SK-N-SH (cell line): Measurements from ENCODE around the gene NCLN. TPM values are rescaled to one million over a fixed set of nuclear protein-coding genes. Genes with fewer than 3 reads are reported as not detected.

ENCODE experiments used
- CTCF ChIA-PET: fragments of 300-600, 350-600 bp; formaldehyde crosslinking; extraction: SDS; loops from one replicate; lab custom pipeline; 2021; lab: Yijun Ruan, JAX
- POLR2A ChIA-PET: fragments of 350-600 bp; sonication (Branson Sonifier 250); formaldehyde crosslinking; extraction: SDS; loops from one replicate; lab custom pipeline; 2020; ENCODE audit warnings: antibody characterized with exemption, inconsistent platforms; lab: Yijun Ruan, JAX
- DNase-seq: peaks from one replicate; pipeline ENCODE4 v3.0.0; 2012
- H2AFZ ChIP-seq: fragments of 200-600 bp; sonication (generic); 2 replicates; pipeline ENCODE4 v1.8.1; 2016; ENCODE audit warnings: antibody characterized with exemption, mild to moderate bottlenecking, low read depth
- H3F3A ChIP-seq: fragments of 200-600 bp; sonication (generic); replicated peaks from 2 replicates; pipeline ENCODE3; 2016; ENCODE audit warnings: antibody characterized with exemption, mild to moderate bottlenecking; ENCODE audit not compliant: insufficient read depth
- H3K27ac ChIP-seq, 2 experiments: fragments of 200-500 bp in 1 of 2; fragments of 200-600 bp in 1 of 2; sonication (Bioruptor generic) in 1 of 2; sonication (generic), shearing (Covaris generic) in 1 of 2; 2 replicates each; pipeline versions ENCODE4 v1.5.1 to v1.6.1; 2014 to 2016; ENCODE audit warnings: low read depth in 2 of 2, inconsistent platforms in 1 of 2, low read length in 1 of 2, mild to moderate bottlenecking in 1 of 2, mixed read lengths in 1 of 2
- H3K27me3 ChIP-seq: fragments of 200-600 bp; sonication (generic), shearing (Covaris generic); 2 replicates; pipeline ENCODE4 v1.6.1; 2016; ENCODE audit warnings: mixed run types; ENCODE audit not compliant: insufficient read depth
- H3K36me3 ChIP-seq, 2 experiments: fragments of 200-500 bp in 1 of 2; fragments of 200-600 bp in 1 of 2; sonication (Bioruptor generic) in 1 of 2; sonication (generic) in 1 of 2; replicated peaks in 1 of 2; 2 replicates each; pipeline versions ENCODE3 to v1.5.1; 2014 to 2016; ENCODE audit warnings: low read length in 1 of 2, mild to moderate bottlenecking in 1 of 2; ENCODE audit not compliant: insufficient read depth in 2 of 2, control insufficient read depth in 1 of 2
- H3K4me1 ChIP-seq, 2 experiments: fragments of 200-500 bp in 1 of 2; fragments of 200-600 bp in 1 of 2; sonication (Bioruptor generic) in 1 of 2; sonication (generic), shearing (Covaris generic) in 1 of 2; 2 replicates each; pipeline versions ENCODE4 v1.5.1 to v1.6.1; 2014 to 2016; ENCODE audit warnings: low read depth in 1 of 2, low read length in 1 of 2, mixed run types in 1 of 2; ENCODE audit not compliant: insufficient read depth in 2 of 2, control insufficient read depth in 1 of 2
- H3K4me2 ChIP-seq: fragments of 200-600 bp; sonication (generic), shearing (Covaris generic); 2 replicates; pipeline ENCODE4 v1.6.1; 2017; ENCODE audit warnings: mixed run types
- H3K4me3 ChIP-seq, 2 experiments: fragments of 200-500 bp in 1 of 2; fragments of 200-600 bp in 1 of 2; sonication (Bioruptor generic) in 1 of 2; sonication (generic), shearing (Covaris generic) in 1 of 2; 2 replicates each; pipeline versions ENCODE4 v1.5.1 to v1.8.1; 2014 to 2016; ENCODE audit warnings: low read depth in 2 of 2, inconsistent platforms in 1 of 2, low read length in 1 of 2, mild to moderate bottlenecking in 1 of 2, mixed read lengths in 1 of 2, moderate library complexity in 1 of 2
- H3K79me2 ChIP-seq: fragments of 200-600 bp; sonication (generic); 2 replicates; pipeline ENCODE4 v1.8.1; 2017; ENCODE audit warnings: mild to moderate bottlenecking; ENCODE audit not compliant: insufficient read depth
- H3K9ac ChIP-seq: fragments of 200-600 bp; sonication (generic); 2 replicates; pipeline ENCODE4 v1.6.1; 2017; ENCODE audit warnings: mixed run types
- H3K9me2 ChIP-seq: fragments of 200-600 bp; sonication (generic); 2 replicates; pipeline ENCODE4 v1.6.1; 2017; ENCODE audit warnings: mixed run types
- H3K9me3 ChIP-seq: fragments of 200-600 bp; sonication (generic); 2 replicates; pipeline ENCODE4 v1.6.1; 2017; ENCODE audit warnings: mixed run types, mild to moderate bottlenecking, moderate library complexity
- H4K20me1 ChIP-seq: fragments of 200-600 bp; sonication (generic); 2 replicates; pipeline ENCODE4 v1.6.1; 2017; ENCODE audit warnings: mild to moderate bottlenecking, mixed run types; ENCODE audit not compliant: insufficient read depth
- EP300 ChIP-seq, 2 experiments: IDR thresholded peaks; 2 replicates each; pipeline versions ENCODE4 v1.4.0 to v1.6.1; 2012; ENCODE audit warnings: borderline replicate concordance in 1 of 2, low read depth in 1 of 2, low read length in 1 of 2
- FOSL2 ChIP-seq: IDR thresholded peaks from 2 replicates; pipeline ENCODE4 v1.4.0; 2012; ENCODE audit warnings: low read depth, mild to moderate bottlenecking, moderate library complexity, borderline replicate concordance
- FOXJ3 ChIP-seq: sonication (generic); formaldehyde crosslinking; IDR thresholded peaks from 2 replicates; pipeline ENCODE4 v1.5.1; 2020; ENCODE audit warnings: mild to moderate bottlenecking, missing genetic modification reagents
- FOXM1 ChIP-seq: IDR thresholded peaks from 2 replicates; pipeline ENCODE4 v1.4.0; 2012; ENCODE audit warnings: low read depth, mild to moderate bottlenecking
- GABPA ChIP-seq: IDR thresholded peaks from 2 replicates; pipeline ENCODE4 v1.4.0; 2012; ENCODE audit warnings: low read depth, mild to moderate bottlenecking
- MXI1 ChIP-seq: IDR thresholded peaks from 2 replicates; pipeline ENCODE4 v1.6.1; 2012; ENCODE audit warnings: mild to moderate bottlenecking, low read depth, low read length, improper control_type of control experiment
- RAD21 ChIP-seq: IDR thresholded peaks from 2 replicates; pipeline ENCODE4 v1.6.1; 2012; ENCODE audit warnings: mild to moderate bottlenecking, low read length
- TCF12 ChIP-seq: IDR thresholded peaks from 2 replicates; pipeline ENCODE4 v1.4.0; 2012
- YY1 ChIP-seq: IDR thresholded peaks from 2 replicates; pipeline ENCODE4 v1.4.0; 2012; ENCODE audit warnings: low read depth, mild to moderate bottlenecking
- WGBS: methylation state at CpG from one replicate; pipeline ENCODE4 v1.1.6; 2017; ENCODE audit warnings: low lambda C conversion rate; 5-methylcytosine and 5-hydroxymethylcytosine counted together
- polyA plus RNA-seq, 3 experiments: library from polyadenylated mRNA; depleted of rRNA; stranded (reverse); fragments of >200 nt; gene quantifications; 2 replicates each; pipeline ENCODE4 v1.2.3, GENCODE V29; 2012
- TF ChIP-seq, protein P1 (sequence below): IDR thresholded peaks from 2 replicates; pipeline ENCODE4; 2012
- TF ChIP-seq, protein P2 (sequence below): fragments of 200-600 bp; sonication (generic); IDR thresholded peaks from 2 replicates; pipeline ENCODE4 v1.6.1; 2017; ENCODE audit warnings: antibody characterized with exemption, mild to moderate bottlenecking, moderate library complexity
- TF ChIP-seq, protein P3 (sequence below): IDR thresholded peaks from 2 replicates; pipeline ENCODE4 v1.6.1; 2012; ENCODE audit warnings: mild to moderate bottlenecking, low read depth, low read length, moderate library complexity
- TF ChIP-seq, protein P4 (sequence below): fragments of 150-350 bp; IDR thresholded peaks from 2 replicates; pipeline ENCODE4 v1.6.1; 2017; ENCODE audit warnings: antibody characterized with exemption, low read length, low read depth, borderline replicate concordance
- TF ChIP-seq, protein P5 (sequence below): IDR thresholded peaks from 2 replicates; pipeline ENCODE4 v1.4.0; 2012; ENCODE audit warnings: low read depth, borderline replicate concordance

NCLN gene
- polyA plus RNA-seq, 1 of the 3 experiments (the other 2 are of a cell fraction) = 69.0 TPM

DNA sequence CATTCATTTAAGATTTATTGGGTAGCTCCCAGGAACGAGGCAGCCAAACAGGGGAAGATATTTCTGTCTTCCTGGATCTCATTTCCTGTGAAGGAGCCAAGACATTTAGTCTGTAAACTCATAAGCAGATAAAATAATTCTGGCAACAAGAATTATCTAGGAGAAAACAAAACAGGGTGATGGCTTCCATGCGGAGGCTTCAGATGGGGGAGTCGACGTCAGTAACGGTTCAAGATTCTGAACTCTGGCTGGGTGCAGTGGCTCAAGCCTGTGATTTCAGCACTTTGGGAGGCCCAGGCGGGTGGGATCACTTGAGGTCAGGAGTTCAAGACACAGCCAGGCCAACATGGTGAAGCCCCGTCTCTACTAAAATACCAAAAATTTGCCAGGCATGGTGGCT lies 48.6 kb upstream of the NCLN start:
- Histone ChIP-seq H4K20me1 (no peaks in the 10 kb centered on the region), H2AFZ (no peak overlapping the region), H3K4me2 (no peak overlapping the region), H3K27me3 (no peaks in the 10 kb centered on the region), H3K4me1 (peaks cover 2 to 7% of the 10 kb centered on the region in 2 experiments; a peak in 2 of 4 replicates), H3K9ac (no peak overlapping the region), H3K36me3 (no peaks in the 10 kb centered on the region), H3K9me3 (no peaks in the 10 kb centered on the region), H3K79me2 (no peaks in the 10 kb centered on the region), H3K4me3 (no peak overlapping the region), H3K9me2 (no peaks in the 10 kb centered on the region), H3K27ac (no peak overlapping the region; a peak in 1 of 4 replicates), H3F3A (peaks cover 25% of the 10 kb centered on the region)
- TF ChIP-seq, protein P1, sequence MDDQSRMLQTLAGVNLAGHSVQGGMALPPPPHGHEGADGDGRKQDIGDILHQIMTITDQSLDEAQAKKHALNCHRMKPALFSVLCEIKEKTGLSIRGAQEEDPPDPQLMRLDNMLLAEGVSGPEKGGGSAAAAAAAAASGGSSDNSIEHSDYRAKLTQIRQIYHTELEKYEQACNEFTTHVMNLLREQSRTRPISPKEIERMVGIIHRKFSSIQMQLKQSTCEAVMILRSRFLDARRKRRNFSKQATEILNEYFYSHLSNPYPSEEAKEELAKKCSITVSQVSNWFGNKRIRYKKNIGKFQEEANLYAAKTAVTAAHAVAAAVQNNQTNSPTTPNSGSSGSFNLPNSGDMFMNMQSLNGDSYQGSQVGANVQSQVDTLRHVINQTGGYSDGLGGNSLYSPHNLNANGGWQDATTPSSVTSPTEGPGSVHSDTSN = no peak
- TF ChIP-seq, protein P2, sequence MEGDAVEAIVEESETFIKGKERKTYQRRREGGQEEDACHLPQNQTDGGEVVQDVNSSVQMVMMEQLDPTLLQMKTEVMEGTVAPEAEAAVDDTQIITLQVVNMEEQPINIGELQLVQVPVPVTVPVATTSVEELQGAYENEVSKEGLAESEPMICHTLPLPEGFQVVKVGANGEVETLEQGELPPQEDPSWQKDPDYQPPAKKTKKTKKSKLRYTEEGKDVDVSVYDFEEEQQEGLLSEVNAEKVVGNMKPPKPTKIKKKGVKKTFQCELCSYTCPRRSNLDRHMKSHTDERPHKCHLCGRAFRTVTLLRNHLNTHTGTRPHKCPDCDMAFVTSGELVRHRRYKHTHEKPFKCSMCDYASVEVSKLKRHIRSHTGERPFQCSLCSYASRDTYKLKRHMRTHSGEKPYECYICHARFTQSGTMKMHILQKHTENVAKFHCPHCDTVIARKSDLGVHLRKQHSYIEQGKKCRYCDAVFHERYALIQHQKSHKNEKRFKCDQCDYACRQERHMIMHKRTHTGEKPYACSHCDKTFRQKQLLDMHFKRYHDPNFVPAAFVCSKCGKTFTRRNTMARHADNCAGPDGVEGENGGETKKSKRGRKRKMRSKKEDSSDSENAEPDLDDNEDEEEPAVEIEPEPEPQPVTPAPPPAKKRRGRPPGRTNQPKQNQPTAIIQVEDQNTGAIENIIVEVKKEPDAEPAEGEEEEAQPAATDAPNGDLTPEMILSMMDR = no peak
- TF ChIP-seq, protein P3, sequence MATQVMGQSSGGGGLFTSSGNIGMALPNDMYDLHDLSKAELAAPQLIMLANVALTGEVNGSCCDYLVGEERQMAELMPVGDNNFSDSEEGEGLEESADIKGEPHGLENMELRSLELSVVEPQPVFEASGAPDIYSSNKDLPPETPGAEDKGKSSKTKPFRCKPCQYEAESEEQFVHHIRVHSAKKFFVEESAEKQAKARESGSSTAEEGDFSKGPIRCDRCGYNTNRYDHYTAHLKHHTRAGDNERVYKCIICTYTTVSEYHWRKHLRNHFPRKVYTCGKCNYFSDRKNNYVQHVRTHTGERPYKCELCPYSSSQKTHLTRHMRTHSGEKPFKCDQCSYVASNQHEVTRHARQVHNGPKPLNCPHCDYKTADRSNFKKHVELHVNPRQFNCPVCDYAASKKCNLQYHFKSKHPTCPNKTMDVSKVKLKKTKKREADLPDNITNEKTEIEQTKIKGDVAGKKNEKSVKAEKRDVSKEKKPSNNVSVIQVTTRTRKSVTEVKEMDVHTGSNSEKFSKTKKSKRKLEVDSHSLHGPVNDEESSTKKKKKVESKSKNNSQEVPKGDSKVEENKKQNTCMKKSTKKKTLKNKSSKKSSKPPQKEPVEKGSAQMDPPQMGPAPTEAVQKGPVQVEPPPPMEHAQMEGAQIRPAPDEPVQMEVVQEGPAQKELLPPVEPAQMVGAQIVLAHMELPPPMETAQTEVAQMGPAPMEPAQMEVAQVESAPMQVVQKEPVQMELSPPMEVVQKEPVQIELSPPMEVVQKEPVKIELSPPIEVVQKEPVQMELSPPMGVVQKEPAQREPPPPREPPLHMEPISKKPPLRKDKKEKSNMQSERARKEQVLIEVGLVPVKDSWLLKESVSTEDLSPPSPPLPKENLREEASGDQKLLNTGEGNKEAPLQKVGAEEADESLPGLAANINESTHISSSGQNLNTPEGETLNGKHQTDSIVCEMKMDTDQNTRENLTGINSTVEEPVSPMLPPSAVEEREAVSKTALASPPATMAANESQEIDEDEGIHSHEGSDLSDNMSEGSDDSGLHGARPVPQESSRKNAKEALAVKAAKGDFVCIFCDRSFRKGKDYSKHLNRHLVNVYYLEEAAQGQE = no peak
- TF ChIP-seq FOXM1 = no peak
- TF ChIP-seq FOXJ3 (CRISPR knock-in tag) = no peak
- TF ChIP-seq TCF12 = no peak
- no peak for TF ChIP-seq MXI1
- no peak for TF ChIP-seq YY1
- no peak for DNase-seq
- ChIA-PET POLR2A (no interaction called here), CTCF (interaction anchor here (1.0 to 1.7 kb wide), 2 partner anchors 175 to 186 kb away, joined by 6 read pairs; no protein-coding TSS in a partner anchor)
- WGBS = 80% methylated on average over 7 of the region's 7 CpGs

DNA sequence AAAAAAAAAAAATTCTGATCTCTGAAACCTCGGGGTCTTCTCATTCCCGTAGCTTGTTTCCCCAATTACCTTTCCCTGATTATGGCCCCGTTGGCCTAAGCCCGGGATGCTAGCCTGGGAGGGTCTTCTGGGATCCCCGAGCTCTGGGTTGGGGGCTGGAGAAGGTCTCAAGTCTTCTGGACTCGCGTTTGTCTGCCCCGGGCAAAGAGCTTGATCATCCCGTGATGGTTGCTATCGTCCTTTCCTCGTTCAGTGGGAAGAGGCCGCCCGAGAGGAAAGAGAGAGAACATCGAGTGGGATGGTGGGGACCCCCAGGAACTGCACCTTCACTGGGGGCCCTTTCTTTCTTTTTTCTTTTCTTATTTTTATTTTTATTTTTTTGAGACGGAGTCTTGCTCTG lies 47.5 kb upstream of the NCLN start:
- Histone ChIP-seq H3F3A (peaks cover 36% of the 10 kb centered on the region), H3K27ac (no peak overlapping the region), H3K4me2 (no peak overlapping the region), H3K4me3 (no peak overlapping the region), H3K9me2 (no peaks in the 10 kb centered on the region), H3K27me3 (no peaks in the 10 kb centered on the region), H3K9me3 (no peaks in the 10 kb centered on the region), H3K4me1 (peaks cover 2 to 16% of the 10 kb centered on the region in 2 experiments; a peak in 2 of 4 replicates), H3K36me3 (no peaks in the 10 kb centered on the region), H2AFZ (no peak overlapping the region), H3K79me2 (no peaks in the 10 kb centered on the region), H4K20me1 (no peaks in the 10 kb centered on the region), H3K9ac (no peak overlapping the region)
- WGBS = 72% methylated on average over 15 of the region's 15 CpGs
- ChIA-PET POLR2A (no interaction called here), CTCF (interaction anchor here (0.6 to 4.7 kb wide), 5 partner anchors 9 to 176 kb away, joined by 5 to 24 read pairs (median 8); no protein-coding TSS in a partner anchor)
- no peak for DNase-seq
- TF ChIP-seq FOXJ3 (CRISPR knock-in tag) = no peak
- TF ChIP-seq, protein P2 = no peak
- TF ChIP-seq, protein P4, sequence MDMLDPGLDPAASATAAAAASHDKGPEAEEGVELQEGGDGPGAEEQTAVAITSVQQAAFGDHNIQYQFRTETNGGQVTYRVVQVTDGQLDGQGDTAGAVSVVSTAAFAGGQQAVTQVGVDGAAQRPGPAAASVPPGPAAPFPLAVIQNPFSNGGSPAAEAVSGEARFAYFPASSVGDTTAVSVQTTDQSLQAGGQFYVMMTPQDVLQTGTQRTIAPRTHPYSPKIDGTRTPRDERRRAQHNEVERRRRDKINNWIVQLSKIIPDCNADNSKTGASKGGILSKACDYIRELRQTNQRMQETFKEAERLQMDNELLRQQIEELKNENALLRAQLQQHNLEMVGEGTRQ = no peak
- TF ChIP-seq MXI1 = no peak
- TF ChIP-seq, protein P5, sequence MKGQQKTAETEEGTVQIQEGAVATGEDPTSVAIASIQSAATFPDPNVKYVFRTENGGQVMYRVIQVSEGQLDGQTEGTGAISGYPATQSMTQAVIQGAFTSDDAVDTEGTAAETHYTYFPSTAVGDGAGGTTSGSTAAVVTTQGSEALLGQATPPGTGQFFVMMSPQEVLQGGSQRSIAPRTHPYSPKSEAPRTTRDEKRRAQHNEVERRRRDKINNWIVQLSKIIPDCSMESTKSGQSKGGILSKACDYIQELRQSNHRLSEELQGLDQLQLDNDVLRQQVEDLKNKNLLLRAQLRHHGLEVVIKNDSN = no peak
- no peak for TF ChIP-seq EP300 (IDR thresholded peaks at IDR 0.05; ENCODE audit: borderline replicate concordance in 1 of 2, low read depth in 1 of 2, low read length in 1 of 2)
- TF ChIP-seq, protein P1 = no peak
- no peak for TF ChIP-seq FOSL2
- no peak for TF ChIP-seq RAD21
- TF ChIP-seq GABPA = no peak
